Gastroesophageal sphincter (tissue), 4 donors: ENCODE measurements around the gene MRPS7. TPM values are rescaled to one million over a fixed set of nuclear protein-coding genes. Genes with fewer than 3 reads are reported as not detected.

Source experiments
- ATAC-seq: fragments of 150-250 bp; one replicate; pipeline ENCODE4 v1.9.1; 2016; ENCODE audit warnings: mild to moderate bottlenecking, moderate library complexity
- H3K27ac ChIP-seq, 4 donors: fragments of 200-600 bp; sonication (generic) in 3 of 4; 1 replicate in 3 of 4; 2 replicates in 1 of 4; pipeline ENCODE4 v1.5.1; 2016 to 2019
- H3K27me3 ChIP-seq: fragments of 200-600 bp; sonication (generic); one replicate; pipeline ENCODE4 v1.5.1; 2019
- H3K36me3 ChIP-seq, 2 donors: fragments of 200-600 bp; sonication (generic); one replicate each; pipeline ENCODE4 v1.5.1; 2019; ENCODE audit warnings: control low read depth in 1 of 2
- H3K4me1 ChIP-seq, 3 donors: fragments of 200-600 bp; sonication (generic); 1 replicate in 2 of 3; 2 replicates in 1 of 3; pipeline ENCODE4 v1.5.1; 2016 to 2019; ENCODE audit warnings: control low read depth in 2 of 3
- H3K4me3 ChIP-seq, 2 donors: fragments of 200-600 bp; sonication (generic); one replicate each; pipeline ENCODE4 v1.5.1; 2019; ENCODE audit warnings: mild to moderate bottlenecking in 1 of 2, moderate library complexity in 1 of 2
- H3K9me3 ChIP-seq, 3 donors: fragments of 200-600 bp; sonication (generic); one replicate each; pipeline ENCODE4 v1.5.1; 2017 to 2019; ENCODE audit warnings: control low read depth in 2 of 3
- CTCF ChIP-seq, 4 experiments: fragments of 200-600 bp in 2 of 4; fragments of 450-650 bp in 2 of 4; sonication (generic) in 1 of 4; IDR thresholded peaks; one replicate each; pipeline ENCODE4 v1.5.1; 2017 to 2019; ENCODE audit warnings: antibody characterized with exemption in 4 of 4, mild to moderate bottlenecking in 2 of 4, moderate library complexity in 2 of 4
- EP300 ChIP-seq: sonication (generic); formaldehyde crosslinking; IDR thresholded peaks from one replicate; pipeline ENCODE4 v1.6.1; 2017; ENCODE audit warnings: antibody characterized with exemption, mild to moderate bottlenecking
- POLR2A ChIP-seq, 2 donors: fragments of 450-650 bp; IDR thresholded peaks; one replicate each; pipeline ENCODE4 v1.6.1; 2017; ENCODE audit warnings: antibody characterized with exemption in 2 of 2, mild to moderate bottlenecking in 2 of 2, moderate library complexity in 1 of 2
- POLR2AphosphoS5 ChIP-seq: sonication (generic); formaldehyde crosslinking; IDR thresholded peaks from one replicate; pipeline ENCODE4 v1.6.1; 2017; ENCODE audit warnings: antibody characterized with exemption
- WGBS, 2 donors: methylation state at CpG; one replicate each; pipeline ENCODE4 v1.1.5; 2018; ENCODE audit warnings: low coverage in 1 of 2; 5-methylcytosine and 5-hydroxymethylcytosine counted together
- total RNA-seq, 4 donors: library from RNA; depleted of rRNA; stranded (reverse); fragments of >200 nt; gene quantifications; one replicate each; pipeline ENCODE4 v1.1.0, GENCODE V29; 2016

The MRPS7 gene
- total RNA-seq, 4 donors from 2014 or later: 35.0 to 46.4 (median 38.3) TPM

GRCh38 chr17:75285123-75285522 lies 23.4 kb downstream of the MRPS7 start:
- Histone ChIP-seq H3K4me1 (peaks cover 0 to 12% (median 4%) of the 10 kb centered on the region in 3 donors), H3K4me3 (no peak overlapping the region), H3K27me3 (no peaks in the 10 kb centered on the region), H3K27ac (no peak overlapping the region), H3K9me3 (no peaks in the 10 kb centered on the region), H3K36me3 (peaks cover 0 to 59% of the 10 kb centered on the region in 2 donors)
- TF ChIP-seq CTCF (IDR thresholded peaks at IDR 0.05) (no peak), EP300 (no peak), POLR2AphosphoS5 (no peak), POLR2A (IDR thresholded peaks at IDR 0.05) (no peak)
- ATAC-seq: no peak
- 50% methylated on average over 2 of the region's 6 CpGs; no CpG with 5 or more reads in 1 of the 2 donors for WGBS, 2 donors

GRCh38 chr17:75287221-75287620 lies 25.5 kb downstream of the MRPS7 start:
- no peak overlapping the region for H3K4me3 ChIP-seq
- H3K27ac ChIP-seq: no peak overlapping the region
- H3K9me3 ChIP-seq: no peaks in the 10 kb centered on the region
- no peak for TF ChIP-seq POLR2AphosphoS5
- 78% methylated on average over 7 to 8 of the region's 9 CpGs for WGBS, 2 donors
- H3K36me3 ChIP-seq: peaks cover 0 to 42% of the 10 kb centered on the region in 2 donors
- H3K27me3 ChIP-seq: no peaks in the 10 kb centered on the region
- no peak for ATAC-seq
- H3K4me1 ChIP-seq: peaks cover 0 to 18% (median 4%) of the 10 kb centered on the region in 3 donors

- peak overlapping the region in 3 of 4 donors; percentile 88 to 97 (median 94) for H3K27ac ChIP-seq
- peaks cover 0 to 32% of the 10 kb centered on the region in 2 donors for H3K36me3 ChIP-seq
- peaks cover 0 to 18% (median 4%) of the 10 kb centered on the region in 3 donors for H3K4me1 ChIP-seq
- peak overlapping the region; percentile 59 to 82 for H3K4me3 ChIP-seq
- TF ChIP-seq POLR2A (IDR thresholded peaks at IDR 0.05) (no peak), EP300 (no peak), CTCF (IDR thresholded peaks at IDR 0.05) (no peak), POLR2AphosphoS5 (no peak)
- no peaks in the 10 kb centered on the region for H3K9me3 ChIP-seq
- no peaks in the 10 kb centered on the region for H3K27me3 ChIP-seq
- WGBS, 2 donors: 18 to 27% methylated on average over 2 of the region's 2 CpGs
- ATAC-seq: no peak
Observed at GRCh38 chr17:75288359-75288758, 26.7 kb downstream of the MRPS7 start.

- H3K36me3 ChIP-seq: peaks cover 0 to 28% of the 10 kb centered on the region in 2 donors
- H3K27ac ChIP-seq: peak overlapping the region; percentile 15 to 97 (median 91)
- peak; percentile 7 for ATAC-seq
- H3K27me3 ChIP-seq: no peaks in the 10 kb centered on the region
- peak overlapping the region; percentile 59 to 82 for H3K4me3 ChIP-seq
- TF ChIP-seq EP300: no peak
- no peak for TF ChIP-seq CTCF (IDR thresholded peaks at IDR 0.05)
- no peak for TF ChIP-seq POLR2A (IDR thresholded peaks at IDR 0.05)
- TF ChIP-seq POLR2AphosphoS5: no peak
- H3K4me1 ChIP-seq: peaks cover 0 to 18% (median 4%) of the 10 kb centered on the region in 3 donors
- H3K9me3 ChIP-seq: no peaks in the 10 kb centered on the region
- 7% methylated on average over 2 of the region's 14 CpGs; no CpG with 5 or more reads in 1 of the 2 donors for WGBS, 2 donors
Observed at GRCh38 chr17:75288770-75289114, 27.1 kb downstream of the MRPS7 start.

GRCh38 chr17:75289115-75289831 lies 27.6 kb downstream of the MRPS7 start, which contains the start of gene SLC25A19:
TSS of gene SLC25A19 (minus strand) at chr17:75289433. CDS start at chr17:75286764, 2,669 bp downstream.
- H3K9me3 ChIP-seq: no peaks in the 10 kb centered on the region
- peaks cover 0 to 24% of the 10 kb centered on the region in 2 donors for H3K36me3 ChIP-seq
- ATAC-seq: peak; percentile 99
- H3K27me3 ChIP-seq: no peaks in the 10 kb centered on the region
- peaks cover 0 to 18% (median 4%) of the 10 kb centered on the region in 3 donors for H3K4me1 ChIP-seq
- H3K4me3 ChIP-seq: peak within 1 kb of the TSS; percentile 59 to 82
- 0% methylated on average over 5 of the region's 65 CpGs; no CpG with 5 or more reads in 1 of the 2 donors for WGBS, 2 donors
- TF ChIP-seq POLR2A (IDR thresholded peaks at IDR 0.05): peak; percentile 62 to 85
- TF ChIP-seq CTCF (IDR thresholded peaks at IDR 0.05): peak in 2 of 4 experiments; percentile 13 to 37
- no peak for TF ChIP-seq EP300
- peak; percentile 77 for TF ChIP-seq POLR2AphosphoS5
- H3K27ac ChIP-seq: peak within 1 kb of the TSS; percentile 81 to 97 (median 91)
